Measurements from ENCODE around the gene KAZN.

The KAZN gene

DNA sequence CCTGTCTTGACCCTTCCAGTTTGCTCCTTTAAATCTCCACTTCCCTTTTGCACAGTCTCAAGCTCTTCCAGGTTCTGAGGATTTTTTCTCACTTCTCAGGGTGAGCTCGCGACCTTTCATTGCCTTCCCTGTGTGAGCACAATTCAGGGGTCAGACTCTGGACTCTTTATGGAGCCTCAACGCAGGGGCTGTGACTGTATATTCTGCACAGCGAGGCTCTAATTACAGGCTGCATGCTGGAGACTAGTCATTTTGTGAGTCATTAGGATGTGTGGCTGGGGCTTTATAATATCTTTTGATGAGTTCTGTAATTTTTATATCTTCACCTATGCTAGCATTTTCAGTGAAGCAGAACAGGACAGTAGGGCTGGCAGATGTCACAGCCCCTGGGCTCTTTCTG, 270.7 kb downstream of the KAZN start:
- DNase-seq: no peak

- DNase-seq: no peak
Measured at GRCh38 chr1:14871218-14871970, 272.9 kb downstream of the KAZN start.

DNA sequence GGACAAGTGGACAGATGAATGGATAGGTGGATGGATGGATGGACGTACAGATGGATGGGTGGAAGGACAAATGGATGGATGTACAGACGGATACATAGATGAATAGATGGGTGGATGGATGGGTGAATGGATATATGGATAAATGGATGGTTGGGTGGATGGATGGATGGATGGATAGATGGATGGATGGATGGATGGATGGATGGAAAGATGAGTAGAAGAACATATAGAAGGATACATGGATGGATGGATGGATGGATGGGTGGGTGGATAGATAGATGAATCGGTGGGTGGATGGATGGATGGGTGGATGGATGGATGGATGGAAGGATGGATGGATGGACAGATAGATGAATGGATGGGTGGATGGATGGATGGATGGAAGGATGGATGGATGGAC, 274.3 kb downstream of the KAZN start:
- DNase-seq: no peak

DNA sequence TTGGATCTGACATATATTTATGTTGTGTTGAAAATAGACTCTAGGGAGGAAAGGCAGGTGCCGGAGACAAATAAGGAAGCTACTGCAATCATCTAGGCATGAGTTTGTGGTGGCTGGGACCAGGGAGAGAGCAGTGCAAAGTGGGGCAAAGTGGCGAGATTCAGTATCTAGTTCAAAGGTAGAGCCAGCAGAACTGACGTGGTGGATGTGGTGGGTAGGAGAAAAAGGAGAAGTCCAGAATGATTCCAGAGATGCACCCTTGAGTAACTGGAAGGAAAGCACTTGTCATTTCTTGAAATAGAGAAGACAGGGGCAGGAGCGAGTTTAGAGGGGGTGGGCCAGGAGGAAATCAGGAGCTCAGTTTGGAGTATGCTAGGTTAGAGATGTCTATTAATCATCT, 275.2 kb downstream of the KAZN start:
- DNase-seq: no peak

DNA sequence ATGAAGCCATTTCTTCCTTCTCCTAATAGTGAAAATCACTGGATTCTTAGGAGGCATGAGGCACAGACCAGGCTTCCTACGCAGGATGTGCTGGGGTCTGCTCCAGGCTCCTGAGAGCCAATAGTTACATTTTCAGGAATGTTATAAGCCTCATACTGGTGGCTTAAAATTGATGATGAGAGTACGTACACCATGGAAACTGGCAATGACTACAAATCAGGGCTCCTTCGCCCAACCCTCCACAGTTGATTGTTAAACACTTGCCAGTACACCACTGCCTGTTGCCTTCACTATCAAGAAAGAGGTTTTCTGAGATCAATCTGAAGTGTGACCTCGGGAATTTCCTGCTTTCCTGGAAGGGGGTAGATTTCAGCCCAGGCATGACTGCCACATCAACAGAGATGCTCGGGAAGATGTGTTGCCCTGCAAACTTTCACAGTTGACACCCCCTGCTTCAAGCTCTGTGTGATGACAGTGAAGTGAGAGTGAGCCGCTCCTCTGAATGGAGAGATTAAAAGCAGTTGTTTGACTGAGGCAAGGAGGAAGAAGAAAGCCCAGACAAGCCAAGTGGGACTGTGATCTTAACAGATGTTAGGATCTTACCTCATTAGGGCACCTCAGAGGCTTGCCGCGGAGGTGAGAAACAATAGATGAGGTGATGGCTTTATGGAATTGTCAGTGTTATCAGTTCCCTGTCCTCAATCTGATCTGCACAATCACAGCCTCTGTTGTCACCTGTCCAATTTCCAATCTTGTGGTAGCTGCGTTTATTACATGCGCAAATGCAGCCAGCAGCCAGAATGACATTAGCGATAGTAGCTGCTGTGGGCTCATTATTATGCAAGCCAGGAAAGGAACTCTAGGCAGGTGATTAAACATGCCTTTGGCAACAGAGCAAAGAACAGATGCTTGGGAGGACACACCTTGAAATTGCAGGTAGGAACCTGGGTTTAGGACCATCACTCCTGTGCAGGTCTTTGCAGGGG, 277.3 kb downstream of the KAZN start:
- no peak for DNase-seq

DNA sequence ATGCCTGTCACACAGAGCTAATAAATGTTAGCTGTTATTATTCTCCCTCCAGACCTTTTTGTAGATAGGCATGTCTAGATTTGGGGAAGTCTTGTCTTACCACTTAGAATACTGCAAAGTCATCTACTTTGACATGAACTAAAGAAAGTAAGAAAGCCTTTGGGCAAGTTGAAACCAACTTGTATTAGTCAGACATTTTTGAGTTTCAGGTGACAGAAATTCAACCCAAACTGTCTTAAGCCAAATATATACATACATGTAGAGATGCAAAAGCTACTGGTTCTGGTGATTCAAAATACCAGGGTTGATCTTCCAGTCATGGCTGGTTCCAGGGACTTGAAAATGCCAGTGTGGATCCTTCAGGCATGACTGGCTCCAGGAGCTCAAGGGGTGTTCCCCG, 278.3 kb downstream of the KAZN start:
- no peak for DNase-seq

DNA sequence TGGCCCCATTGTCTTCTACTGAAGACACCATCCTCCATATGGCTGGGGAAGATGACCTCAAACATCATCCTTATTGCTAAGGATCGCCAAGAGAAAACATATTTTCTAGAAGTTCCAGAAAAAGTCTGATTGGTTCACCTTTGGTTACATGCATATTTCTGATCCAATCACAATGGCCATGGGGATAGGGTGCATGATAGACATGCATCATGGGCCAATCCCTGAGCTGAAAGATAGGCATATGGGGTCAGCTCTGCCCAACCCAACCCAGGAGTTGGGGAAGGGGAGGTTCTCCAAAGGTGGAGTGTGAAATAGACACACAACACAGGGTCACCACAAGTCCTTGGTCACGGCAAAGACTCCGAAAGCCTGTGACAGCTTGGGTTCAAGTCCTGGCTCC, 278.7 kb downstream of the KAZN start:
- DNase-seq: no peak

- no peak for DNase-seq
Measured at GRCh38 chr1:14878124-14878523, 279.6 kb downstream of the KAZN start.

DNA sequence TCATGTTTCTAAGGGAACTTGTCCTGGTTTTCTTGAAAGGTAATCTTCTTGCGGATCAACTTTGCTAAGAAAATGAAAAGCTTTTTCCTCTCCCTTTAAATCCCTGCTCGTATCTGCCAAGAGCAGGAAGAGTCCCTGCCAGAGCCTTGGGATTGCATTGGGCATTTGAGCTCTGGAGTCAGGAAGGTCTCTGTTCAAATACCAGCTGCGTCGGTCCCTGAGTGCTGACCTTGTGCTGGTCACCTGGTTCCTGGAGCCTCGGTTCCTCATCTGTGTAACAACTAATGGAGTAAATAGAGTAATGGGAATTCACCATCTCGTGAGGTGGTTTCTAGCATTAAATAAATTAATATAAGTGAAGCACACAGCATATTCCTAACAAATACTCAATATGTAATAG, 280.5 kb downstream of the KAZN start:
- no peak for DNase-seq

DNA sequence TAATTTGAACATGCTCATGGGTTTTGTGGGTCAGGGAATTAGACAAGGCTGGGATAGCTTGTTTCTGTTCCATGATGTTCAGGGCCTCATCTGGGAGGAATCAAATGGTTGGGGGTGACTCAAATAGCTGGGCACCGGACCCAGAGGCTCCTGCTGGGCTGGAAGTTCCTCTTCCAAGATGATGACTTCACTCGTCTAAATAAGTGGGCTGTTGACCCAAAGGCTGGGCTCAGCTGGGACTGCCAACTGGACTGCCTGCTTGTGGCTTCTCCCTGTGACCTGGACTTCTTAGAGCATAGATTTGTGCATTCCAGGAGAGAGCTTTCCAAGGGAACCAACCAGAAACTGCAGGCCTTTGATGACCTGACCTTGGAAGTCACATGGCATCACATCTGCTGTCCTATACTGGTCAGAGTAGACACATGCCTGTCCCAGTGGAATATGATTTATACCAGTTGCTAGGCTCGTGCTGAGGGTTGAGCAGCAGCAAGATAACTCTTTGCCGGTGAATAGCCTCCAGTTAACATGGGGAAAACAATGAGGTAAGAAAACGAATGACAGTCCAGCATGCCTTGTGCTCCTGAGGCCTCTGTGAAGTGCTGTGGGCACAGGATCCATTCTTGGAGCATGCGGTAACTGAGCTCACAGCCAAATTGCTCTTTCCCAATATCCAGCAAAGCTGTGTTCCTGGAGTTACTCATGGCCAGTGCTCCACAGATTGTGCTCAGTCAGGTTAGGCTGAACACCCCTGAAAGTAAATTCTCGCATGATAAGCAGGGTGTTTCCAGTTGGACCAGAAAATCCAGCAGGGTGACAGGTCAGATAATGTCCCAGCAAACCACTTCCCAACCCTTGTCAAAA, 282.2 kb downstream of the KAZN start:
- DNase-seq: no peak

DNA sequence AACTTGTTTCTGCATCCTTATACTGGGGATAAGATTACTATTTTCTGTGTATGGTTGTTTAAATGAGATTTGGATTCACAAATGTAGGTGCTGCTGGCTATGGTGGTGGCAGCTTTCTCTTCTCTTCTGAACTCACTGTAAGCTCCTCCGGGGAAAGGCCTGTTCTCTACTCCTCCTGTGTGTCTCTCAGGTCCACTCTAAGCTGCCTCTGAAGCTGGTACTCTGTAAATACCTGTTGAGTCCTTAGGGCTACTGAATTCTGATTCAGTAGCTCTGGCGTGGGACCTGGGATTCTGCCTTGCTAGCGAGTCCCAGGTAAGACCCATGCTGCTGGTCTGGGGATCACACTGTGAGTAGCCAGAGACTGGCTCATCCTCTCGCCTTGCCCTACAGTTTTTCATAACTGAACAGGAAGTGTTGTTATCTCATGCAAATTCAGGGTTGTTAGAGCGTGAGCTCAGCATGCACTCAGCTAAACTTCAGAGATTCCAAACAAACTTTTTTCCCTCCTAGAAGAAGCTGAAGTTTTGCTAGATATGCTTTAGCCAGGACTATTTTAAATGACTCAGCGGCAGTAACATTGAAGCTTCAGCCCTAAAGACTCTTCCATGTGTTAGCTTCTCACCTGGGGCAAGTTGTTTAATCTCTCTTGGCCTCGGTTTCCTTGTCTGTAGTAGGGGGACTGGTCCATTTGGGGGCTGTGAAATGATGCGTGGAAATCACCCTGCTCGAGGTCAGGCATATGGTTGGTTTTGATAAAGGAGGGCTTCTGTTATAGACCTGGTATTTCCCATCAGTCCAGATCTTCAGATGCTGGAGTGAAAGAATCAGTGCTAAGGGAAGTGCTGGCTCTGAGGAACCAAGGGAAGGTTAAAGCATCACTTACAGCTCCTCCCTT, 283.5 kb downstream of the KAZN start:
- DNase-seq: no peak

DNA sequence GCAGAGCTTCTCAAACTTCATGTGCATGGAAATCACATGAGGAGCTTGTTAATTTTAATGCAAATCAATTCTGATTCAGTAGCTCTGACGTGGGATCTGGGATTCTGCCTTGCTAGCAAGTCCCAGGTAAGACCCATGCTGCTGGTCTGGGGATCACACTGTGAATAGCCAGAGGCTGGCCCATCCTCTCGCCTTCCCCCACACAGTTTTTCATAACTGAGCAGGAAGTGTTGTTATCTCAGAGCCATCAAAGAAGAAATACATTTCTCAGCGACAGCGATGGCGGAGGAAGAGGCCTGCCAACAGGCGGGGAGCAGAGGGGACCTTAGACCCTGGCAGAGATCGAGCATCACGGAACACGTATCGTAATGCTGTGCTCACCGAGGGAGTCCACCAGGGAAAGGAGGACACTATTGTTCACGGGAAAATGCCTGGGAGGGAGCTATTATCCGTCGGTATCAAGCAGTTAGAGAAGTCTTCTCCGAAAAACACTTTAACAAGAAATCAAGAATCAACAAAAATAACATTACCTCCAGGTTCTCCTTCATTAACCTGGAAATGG, 286.2 kb downstream of the KAZN start:
- DNase-seq: no peak

- no peak for DNase-seq
Measured at GRCh38 chr1:14887044-14887566, 288.6 kb downstream of the KAZN start.

DNA sequence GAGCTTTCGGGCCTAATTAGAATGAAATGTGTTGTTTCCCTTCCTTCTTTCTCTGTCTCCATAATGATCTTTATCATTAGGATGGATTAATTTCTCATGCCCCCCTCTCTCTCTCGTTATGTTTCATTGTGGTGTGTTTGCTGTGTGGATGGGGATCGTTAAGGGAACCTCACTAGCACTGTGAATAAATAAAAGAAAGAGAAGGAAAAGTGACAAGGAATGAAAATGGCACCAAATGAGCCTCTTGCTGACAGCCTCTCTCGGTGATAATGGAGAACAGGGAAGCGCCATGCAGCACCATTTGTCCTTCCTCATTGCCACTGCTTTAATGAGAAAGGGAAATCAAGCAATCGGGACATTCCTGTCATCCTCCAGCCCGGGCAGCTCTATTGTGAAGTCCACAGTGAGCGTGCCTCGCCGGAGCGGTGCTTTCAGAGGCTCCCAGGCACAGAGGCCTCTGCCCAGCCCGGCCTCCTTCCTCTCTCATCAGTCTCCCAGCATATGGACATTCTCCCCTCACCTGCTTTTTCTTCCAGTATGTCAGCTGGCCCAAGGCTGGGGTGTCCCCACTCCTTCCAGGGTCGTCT, 289.4 kb downstream of the KAZN start:
- no peak for DNase-seq

DNA sequence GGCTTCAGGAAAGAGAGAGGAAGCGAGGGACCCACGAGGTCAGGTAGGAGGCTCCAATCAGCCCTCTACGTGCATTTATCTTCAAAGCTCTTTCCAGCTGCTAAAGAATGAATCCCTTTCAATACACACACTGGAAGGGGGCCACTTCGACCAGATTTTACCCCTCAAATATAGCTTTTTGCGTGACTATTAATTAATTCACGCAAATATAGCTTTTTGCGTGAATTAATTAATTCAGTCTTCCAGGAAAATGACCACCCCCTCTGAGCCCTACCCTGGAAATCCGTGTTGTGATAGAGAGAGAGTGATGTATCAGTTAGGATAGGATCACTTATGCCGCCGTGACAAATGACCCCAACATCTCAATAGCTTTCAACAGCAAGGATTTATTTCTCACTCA, 289.9 kb downstream of the KAZN start:
- no peak for DNase-seq

- no peak for DNase-seq
Measured at GRCh38 chr1:14889825-14890440, 291.4 kb downstream of the KAZN start.

- no peak for DNase-seq
Measured at GRCh38 chr1:14891991-14892390, 293.5 kb downstream of the KAZN start.

GRCh38 chr1:14894811-14895560, 296.5 kb downstream of the KAZN start:
- no peak for DNase-seq

- no peak for DNase-seq
Measured at GRCh38 chr1:14895727-14896126, 297.2 kb downstream of the KAZN start.

All from KG1 (cell line).